Neuronal stem cell (in vitro differentiated cells): Measurements from ENCODE around the gene GLS2.

Experiments
- DNase-seq: peaks from one replicate; pipeline ENCODE4 v3.0.0-alpha.2; 2013; ENCODE audit warnings: low spot score
- H2AFZ ChIP-seq: one replicate; pipeline ENCODE4 v1.6.1; 2013; ENCODE audit warnings: mild to moderate bottlenecking, low read length, inconsistent platforms
- H2AK5ac ChIP-seq: 2 replicates; pipeline ENCODE4 v1.6.1; 2013; ENCODE audit warnings: low read depth, mild to moderate bottlenecking, inconsistent platforms, low read length, moderate library complexity, mixed read lengths
- H2BK120ac ChIP-seq: 2 replicates; pipeline ENCODE4 v1.6.1; 2013; ENCODE audit warnings: low read depth, mild to moderate bottlenecking, inconsistent platforms, low read length, moderate library complexity, mixed read lengths
- H2BK12ac ChIP-seq: one replicate; pipeline ENCODE4 v1.6.1; 2013; ENCODE audit warnings: low read length, inconsistent platforms
- H2BK15ac ChIP-seq: 2 replicates; pipeline ENCODE4 v1.6.1; 2013; ENCODE audit warnings: mild to moderate bottlenecking, low read length, inconsistent platforms, mixed read lengths
- H2BK5ac ChIP-seq: one replicate; pipeline ENCODE4 v1.6.1; 2013; ENCODE audit warnings: inconsistent platforms, mild to moderate bottlenecking, low read length, moderate library complexity
- H3K14ac ChIP-seq: one replicate; pipeline ENCODE4 v1.6.1; 2013; ENCODE audit warnings: low read length, inconsistent platforms
- H3K18ac ChIP-seq: 2 replicates; pipeline ENCODE4 v1.6.1; 2013; ENCODE audit warnings: low read length, inconsistent platforms
- H3K23ac ChIP-seq: 2 replicates; pipeline ENCODE4 v1.6.1; 2013; ENCODE audit warnings: low read depth, mild to moderate bottlenecking, mixed read lengths, low read length, inconsistent platforms; ENCODE audit not compliant: poor library complexity
- H3K27ac ChIP-seq: replicated peaks from 3 replicates; pipeline ENCODE4 v1.5.1; 2013; ENCODE audit warnings: low read length, inconsistent platforms
- H3K27me3 ChIP-seq, 3 experiments: 2 replicates each; pipeline ENCODE4 v1.6.1; 2013; ENCODE audit warnings: low read length in 3 of 3, mild to moderate bottlenecking in 2 of 3, inconsistent platforms in 1 of 3, low read depth in 1 of 3, mixed read lengths in 1 of 3, moderate library complexity in 1 of 3; ENCODE audit not compliant: control insufficient read depth in 3 of 3, insufficient read depth in 3 of 3
- H3K36me3 ChIP-seq, 2 donors: replicated peaks in 1 of 2; 2 replicates each; pipeline ENCODE4 v1.6.1; 2013; ENCODE audit warnings: low read length in 2 of 2; ENCODE audit not compliant: control insufficient read depth in 2 of 2, insufficient read depth in 2 of 2
- H3K4ac ChIP-seq: 2 replicates; pipeline ENCODE4 v1.6.1; 2013; ENCODE audit warnings: inconsistent platforms, mild to moderate bottlenecking, low read length, moderate library complexity
- H3K4me1 ChIP-seq, 2 donors: 1 replicate in 1 of 2; 2 replicates in 1 of 2; pipeline ENCODE4 v1.6.1; 2013; ENCODE audit warnings: low read length in 2 of 2, low read depth in 1 of 2; ENCODE audit not compliant: control insufficient read depth in 2 of 2, insufficient read depth in 1 of 2
- H3K4me2 ChIP-seq: one replicate; pipeline ENCODE4 v1.6.1; 2013; ENCODE audit warnings: mild to moderate bottlenecking, low read length, inconsistent platforms; ENCODE audit not compliant: insufficient read depth, poor library complexity, severe bottlenecking
- H3K4me3 ChIP-seq, 2 donors: 2 replicates each; pipeline ENCODE4 v1.5.1; 2013; ENCODE audit warnings: low read length in 2 of 2, mild to moderate bottlenecking in 2 of 2, inconsistent platforms in 1 of 2, moderate library complexity in 1 of 2
- H3K79me1 ChIP-seq: one replicate; pipeline ENCODE4 v1.6.1; 2013; ENCODE audit warnings: low read depth, mild to moderate bottlenecking, inconsistent platforms, low read length, moderate library complexity
- H3K9ac ChIP-seq: one replicate; pipeline ENCODE4 v1.6.1; 2013; ENCODE audit warnings: mild to moderate bottlenecking, low read depth, low read length, inconsistent platforms; ENCODE audit not compliant: poor library complexity
- H3K9me3 ChIP-seq, 2 donors: replicated peaks in 1 of 2; 2 replicates each; pipeline versions ENCODE3 to v1.6.1; 2013; ENCODE audit warnings: low read length in 2 of 2, mild to moderate bottlenecking in 2 of 2, inconsistent platforms in 1 of 2, low read depth in 1 of 2, mixed read lengths in 1 of 2, moderate library complexity in 1 of 2; ENCODE audit not compliant: control insufficient read depth in 2 of 2, insufficient read depth in 1 of 2
- H4K8ac ChIP-seq: one replicate; pipeline ENCODE4 v1.6.1; 2013; ENCODE audit warnings: low read depth, mild to moderate bottlenecking, inconsistent platforms, low read length, moderate library complexity
- H4K91ac ChIP-seq: one replicate; pipeline ENCODE4 v1.6.1; 2013; ENCODE audit warnings: low read length, low read depth, mild to moderate bottlenecking, inconsistent platforms; ENCODE audit not compliant: poor library complexity
- WGBS, 2 donors: extraction: QIAGEN DNeasy Blood & Tissue Kit; methylation state at CpG; one replicate each; pipeline ENCODE4 v1.1.7; 2013; ENCODE audit warnings: missing lambda C conversion rate in 2 of 2, mixed read lengths in 1 of 2; ENCODE audit not compliant: insufficient read length in 2 of 2, insufficient replicate concordance in 1 of 2; ENCODE audit errors: extremely low coverage in 2 of 2; 5-methylcytosine and 5-hydroxymethylcytosine counted together

The GLS2 gene

GRCh38 chr12:56528846-56529245 lies 40.9 kb upstream of the GLS2 start:
- Histone ChIP-seq H3K14ac (no peak overlapping the region), H3K4me3 (no peak overlapping the region), H2AK5ac (no peak overlapping the region), H3K4me1 (no peaks in the 10 kb centered on the region), H3K23ac (no peak overlapping the region), H3K27me3 (no peaks in the 10 kb centered on the region), H3K4me2 (no peak overlapping the region), H2BK5ac (no peak overlapping the region), H3K9ac (no peak overlapping the region), H2BK120ac (no peak overlapping the region), H4K8ac (no peak overlapping the region), H3K9me3 (no peaks in the 10 kb centered on the region), H3K18ac (no peak overlapping the region), H2AFZ (no peak overlapping the region), H2BK15ac (no peak overlapping the region), H3K36me3 (no peaks in the 10 kb centered on the region), H3K79me1 (no peaks in the 10 kb centered on the region), H3K4ac (no peak overlapping the region), H4K91ac (no peak overlapping the region), H2BK12ac (no peak overlapping the region), H3K27ac (no peak overlapping the region)
- no peak for DNase-seq
- WGBS, 2 donors: no CpG with 5 or more reads among the region's 1 CpG

- Histone ChIP-seq H2AFZ (peak overlapping the region; percentile 78), H3K27me3 (no peaks in the 10 kb centered on the region), H3K18ac (no peak overlapping the region), H2BK12ac (no peak overlapping the region), H2BK15ac (no peak overlapping the region), H3K36me3 (no peaks in the 10 kb centered on the region), H3K23ac (no peak overlapping the region), H3K79me1 (peaks cover 1% of the 10 kb centered on the region), H4K8ac (no peak overlapping the region), H3K4me3 (peak overlapping the region; percentile 76 to 80), H3K9me3 (no peaks in the 10 kb centered on the region), H2BK5ac (no peak overlapping the region), H3K4me1 (peaks cover 3 to 8% of the 10 kb centered on the region in 2 donors), H2AK5ac (no peak overlapping the region), H3K9ac (no peak overlapping the region), H2BK120ac (no peak overlapping the region), H3K4ac (no peak overlapping the region), H3K14ac (no peak overlapping the region), H3K27ac (no peak overlapping the region), H4K91ac (no peak overlapping the region), H3K4me2 (peak overlapping the region; percentile 54)
- DNase-seq: peak; percentile 6
- WGBS, 2 donors: no CpG with 5 or more reads among the region's 4 CpGs
These were observed 34.6 kb upstream of the GLS2 start for GRCh38 chr12:56522411-56523193.

DNA sequence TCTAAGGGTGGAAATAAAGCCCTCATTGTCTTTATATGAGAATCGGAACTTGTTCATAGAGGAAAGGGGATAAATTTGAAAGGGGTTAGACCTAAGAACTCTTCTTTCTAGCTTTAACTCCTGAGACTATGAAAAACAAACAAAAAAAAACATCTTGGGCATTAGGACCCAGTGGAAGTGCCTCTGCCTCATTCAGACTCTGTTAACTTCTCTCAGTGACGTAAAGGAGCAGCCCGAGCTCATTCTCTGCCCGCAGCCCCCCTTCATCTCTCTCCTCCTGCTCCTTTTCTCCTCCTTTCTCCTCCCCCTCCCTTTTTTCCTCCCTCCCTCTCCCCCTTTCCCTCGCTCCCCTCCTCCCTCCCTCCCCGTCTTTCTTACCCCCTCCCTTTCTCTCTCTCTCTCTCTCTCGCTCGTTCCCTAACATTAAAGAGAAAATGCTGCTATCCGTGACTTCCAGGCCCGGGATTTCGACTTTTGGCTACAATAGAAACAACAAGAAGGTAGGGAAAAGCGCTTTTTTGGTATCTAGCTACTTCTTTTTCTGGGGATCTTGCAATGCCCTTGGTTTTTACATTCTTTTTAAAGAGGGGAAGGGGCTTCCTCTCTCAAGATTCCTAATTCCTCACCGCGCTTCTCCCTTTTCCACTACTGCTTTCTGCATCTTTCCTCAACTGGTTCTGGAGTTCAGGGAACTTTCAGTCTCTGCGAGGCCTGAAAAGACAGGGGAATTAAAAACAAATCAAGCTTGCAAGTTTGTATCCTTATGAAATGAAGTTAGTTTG lies 33.8 kb upstream of the GLS2 start, which contains the start of gene RBMS2:
RBMS2 (plus strand) TSS at position 231 of the 782 bp plus-strand sequence; CDS start at position 435, 204 bp downstream.
- no peak within 1 kb of the TSS for H2BK120ac ChIP-seq
- H3K27ac ChIP-seq: peak within 1 kb of the TSS; percentile 11
- H3K36me3 ChIP-seq: no peaks in the 10 kb centered on the region
- H3K4me1 ChIP-seq: peaks cover 3 to 8% of the 10 kb centered on the region in 2 donors
- H2AK5ac ChIP-seq: no peak within 1 kb of the TSS
- H3K9ac ChIP-seq: no peak within 1 kb of the TSS
- DNase-seq: peak; percentile 77
- H3K4ac ChIP-seq: no peak within 1 kb of the TSS
- no peaks in the 10 kb centered on the region for H3K27me3 ChIP-seq
- H3K4me3 ChIP-seq: peak within 1 kb of the TSS; percentile 76 to 80
- no peak within 1 kb of the TSS for H2BK5ac ChIP-seq
- no CpG with 5 or more reads among the region's 15 CpGs for WGBS, 2 donors
- peak within 1 kb of the TSS; percentile 54 for H3K4me2 ChIP-seq
- no peak within 1 kb of the TSS for H4K8ac ChIP-seq
- no peak within 1 kb of the TSS for H3K23ac ChIP-seq
- no peaks in the 10 kb centered on the region for H3K9me3 ChIP-seq
- peaks cover 1% of the 10 kb centered on the region for H3K79me1 ChIP-seq
- H2BK15ac ChIP-seq: no peak within 1 kb of the TSS
- no peak within 1 kb of the TSS for H3K18ac ChIP-seq
- H2BK12ac ChIP-seq: no peak within 1 kb of the TSS
- H4K91ac ChIP-seq: no peak within 1 kb of the TSS
- H2AFZ ChIP-seq: peak within 1 kb of the TSS; percentile 87
- H3K14ac ChIP-seq: no peak within 1 kb of the TSS

DNA sequence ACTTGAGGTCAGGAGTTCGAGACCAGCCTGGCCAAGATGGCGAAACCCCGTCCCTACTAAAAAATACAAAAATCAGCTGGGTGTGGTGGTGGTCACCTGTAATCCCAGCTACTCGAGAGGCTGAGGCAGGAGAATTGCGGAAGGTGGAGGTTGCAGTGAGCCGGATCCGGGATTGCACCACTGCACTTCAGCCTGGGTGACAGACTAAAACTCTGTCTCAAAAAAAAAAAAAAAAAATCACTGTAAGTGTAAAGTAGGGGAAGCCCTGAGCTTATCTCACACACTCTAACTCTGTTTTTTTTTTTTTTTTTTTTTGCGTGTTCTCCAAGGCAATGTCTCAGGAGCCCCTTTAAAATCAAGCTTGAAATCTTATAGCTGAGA lies 33.2 kb upstream of the GLS2 start:
- Histone ChIP-seq H2AFZ (peak overlapping the region; percentile 87), H3K4me2 (no peak overlapping the region), H2BK120ac (no peak overlapping the region), H3K23ac (no peak overlapping the region), H4K91ac (no peak overlapping the region), H3K27me3 (no peaks in the 10 kb centered on the region), H3K9ac (no peak overlapping the region), H4K8ac (no peak overlapping the region), H2BK12ac (no peak overlapping the region), H3K4ac (no peak overlapping the region), H3K4me1 (peaks cover 3 to 8% of the 10 kb centered on the region in 2 donors), H3K4me3 (peak overlapping the region in 1 of 2 donors; percentile 76), H3K9me3 (no peaks in the 10 kb centered on the region), H2BK15ac (no peak overlapping the region), H3K14ac (no peak overlapping the region), H2BK5ac (no peak overlapping the region), H3K18ac (no peak overlapping the region), H3K36me3 (no peaks in the 10 kb centered on the region), H3K27ac (no peak overlapping the region), H3K79me1 (peaks cover 1% of the 10 kb centered on the region), H2AK5ac (no peak overlapping the region)
- no CpG with 5 or more reads among the region's 8 CpGs for WGBS, 2 donors
- no peak for DNase-seq
